B cell (primary cell): ENCODE results near the gene GSG1L.

Source experiments
- CTCF ChIP-seq: fragments of 200-600 bp; IDR thresholded peaks from one replicate; pipeline ENCODE4 v1.8.0; 2022; ENCODE audit warnings: antibody characterized with exemption, mild to moderate bottlenecking
- EZH2 ChIP-seq: IDR thresholded peaks from 2 replicates; pipeline ENCODE4 v1.6.1; 2012; ENCODE audit warnings: borderline replicate concordance, low read depth, mild to moderate bottlenecking, moderate library complexity, low read length; ENCODE audit not compliant: insufficient read depth, poor library complexity, severe bottlenecking

GRCh38 chr16:27918755-27919154 is 144.8 kb downstream of the GSG1L start:
- no peak for TF ChIP-seq CTCF
- no peak for TF ChIP-seq EZH2
